Neural cell (in vitro differentiated cells): Measurements from ENCODE around the gene ERC2. TPM values are rescaled to one million over a fixed set of nuclear protein-coding genes. Genes with fewer than 3 reads are reported as not detected.

Experiments
- H2AFZ ChIP-seq: fragments of 200-600, 300-800 bp; sonication (generic), shearing (Covaris generic); 2 replicates; pipeline ENCODE4 v1.6.0; 2014; ENCODE audit warnings: low read depth, mild to moderate bottlenecking, antibody characterized with exemption, low read length, moderate library complexity
- H3F3A ChIP-seq: fragments of 200-600 bp; shearing (Covaris generic); 2 replicates; pipeline ENCODE4 v1.6.1; 2016; ENCODE audit warnings: mild to moderate bottlenecking, moderate library complexity, mixed read lengths, antibody characterized with exemption, low read length; ENCODE audit not compliant: insufficient read depth, poor library complexity, severe bottlenecking
- H3K27ac ChIP-seq: fragments of 200-600, 300-800 bp; sonication (generic), shearing (Covaris generic); 2 replicates; pipeline ENCODE4 v1.5.1; 2014; ENCODE audit warnings: mild to moderate bottlenecking, low read length, moderate library complexity
- H3K27me3 ChIP-seq: fragments of 300-800, 200-600 bp; sonication (generic), shearing (Covaris generic); 2 replicates; pipeline ENCODE4 v1.6.0; 2014; ENCODE audit warnings: mild to moderate bottlenecking, low read depth, low read length, moderate library complexity; ENCODE audit not compliant: insufficient read depth
- H3K36me3 ChIP-seq: fragments of 300-800, 200-600 bp; sonication (generic), shearing (Covaris generic); 2 replicates; pipeline ENCODE4 v1.5.1; 2014; ENCODE audit warnings: mild to moderate bottlenecking, antibody characterized with exemption, low read length, moderate library complexity; ENCODE audit not compliant: insufficient read depth
- H3K4me2 ChIP-seq: fragments of 300-800, 200-600 bp; sonication (generic), shearing (Covaris generic); 2 replicates; pipeline ENCODE4 v1.6.0; 2014; ENCODE audit warnings: mild to moderate bottlenecking, low read length
- H3K4me3 ChIP-seq: fragments of 300-800, 200-600 bp; sonication (generic), shearing (Covaris generic); 2 replicates; pipeline ENCODE4 v1.5.1; 2014; ENCODE audit warnings: mild to moderate bottlenecking, low read length, moderate library complexity
- H3K79me2 ChIP-seq: fragments of 200-600 bp; shearing (Covaris generic); replicated peaks from 2 replicates; pipeline ENCODE4 v1.6.0; 2014; ENCODE audit warnings: mild to moderate bottlenecking, low read length, moderate library complexity; ENCODE audit not compliant: insufficient read depth
- H3K9ac ChIP-seq: fragments of 300-800, 200-600 bp; sonication (generic), shearing (Covaris generic); 2 replicates; pipeline ENCODE4 v1.6.1; 2016; ENCODE audit warnings: mild to moderate bottlenecking, low read length, mixed read lengths
- H3K9me2 ChIP-seq: fragments of 200-600 bp; shearing (Covaris generic); 2 replicates; pipeline ENCODE4 v1.6.1; 2016; ENCODE audit warnings: mild to moderate bottlenecking, low read length, mixed read lengths; ENCODE audit not compliant: insufficient read depth
- H3K9me3 ChIP-seq: fragments of 200-600, 300-800 bp; sonication (generic), shearing (Covaris generic); 2 replicates; pipeline ENCODE4 v1.6.1; 2016; ENCODE audit warnings: mild to moderate bottlenecking, mixed run types, low read length, moderate library complexity, mixed read lengths
- H4K20me1 ChIP-seq: fragments of 200-600 bp; shearing (Covaris generic); 2 replicates; pipeline ENCODE4 v1.6.1; 2016; ENCODE audit warnings: mild to moderate bottlenecking, mixed run types; ENCODE audit not compliant: insufficient read depth
- CTCF ChIP-seq: fragments of 450-650 bp; IDR thresholded peaks from 2 replicates; pipeline ENCODE4 v1.5.1; 2014; ENCODE audit warnings: antibody characterized with exemption, mild to moderate bottlenecking, moderate library complexity; ENCODE audit not compliant: poor library complexity, severe bottlenecking
- EP300 ChIP-seq: fragments of 450-650 bp; conservative IDR thresholded peaks from 2 replicates; pipeline ENCODE4 v1.6.1; 2014; ENCODE audit warnings: antibody characterized with exemption, mild to moderate bottlenecking, moderate library complexity; ENCODE audit not compliant: poor library complexity, severe bottlenecking
- EZH2 ChIP-seq: fragments of 200-600, 300-800 bp; shearing (Covaris generic), sonication (generic); IDR thresholded peaks from 2 replicates; pipeline ENCODE4 v1.6.1; 2014; ENCODE audit warnings: antibody characterized with exemption, low read length, borderline replicate concordance, mild to moderate bottlenecking; ENCODE audit not compliant: insufficient read depth, poor library complexity, severe bottlenecking
- MXI1 ChIP-seq: fragments of 450-650 bp; conservative IDR thresholded peaks from 2 replicates; pipeline ENCODE4 v1.6.1; 2014; ENCODE audit warnings: antibody characterized with exemption, mild to moderate bottlenecking; ENCODE audit not compliant: poor library complexity, severe bottlenecking
- POLR2AphosphoS5 ChIP-seq: IDR thresholded peaks from 2 replicates; pipeline ENCODE4 v1.6.1; 2012
- RAD21 ChIP-seq: fragments of 450-650 bp; conservative IDR thresholded peaks from 2 replicates; pipeline ENCODE4 v1.6.1; 2014; ENCODE audit warnings: antibody characterized with exemption, mild to moderate bottlenecking, moderate library complexity
- REST ChIP-seq: IDR thresholded peaks from 2 replicates; pipeline ENCODE4 v1.6.1; 2012; ENCODE audit warnings: borderline replicate concordance
- SMC3 ChIP-seq: fragments of 450-650 bp; conservative IDR thresholded peaks from 2 replicates; pipeline ENCODE4 v1.6.1; 2014; ENCODE audit warnings: antibody characterized with exemption, mild to moderate bottlenecking, moderate library complexity; ENCODE audit not compliant: poor library complexity
- TAF1 ChIP-seq: IDR thresholded peaks from 2 replicates; pipeline ENCODE4 v1.6.1; 2012; ENCODE audit warnings: low read depth
- polyA plus RNA-seq: library from polyadenylated mRNA; depleted of rRNA; stranded (reverse); fragments of >200 nt; gene quantifications from 2 replicates; pipeline ENCODE4 v1.2.3, GENCODE V29; 2014

The ERC2 gene
- polyA plus RNA-seq, 1 donor from 2014 or later: 60.4 TPM

- Histone ChIP-seq H3K27ac (no peak overlapping the region), H3K4me3 (no peak overlapping the region), H3K9ac (no peak overlapping the region), H4K20me1 (no peaks in the 10 kb centered on the region), H3K36me3 (no peaks in the 10 kb centered on the region), H3K79me2 (no peaks in the 10 kb centered on the region), H3F3A (no peaks in the 10 kb centered on the region), H3K4me2 (no peak overlapping the region), H3K9me3 (no peaks in the 10 kb centered on the region), H3K27me3 (no peaks in the 10 kb centered on the region), H2AFZ (no peak overlapping the region), H3K9me2 (no peaks in the 10 kb centered on the region)
- TF ChIP-seq CTCF (no peak), EZH2 (no peak), RAD21 (no peak), SMC3 (no peak)
Measured at GRCh38 chr3:56048331-56048730, 419.9 kb downstream of the ERC2 start.

- Histone ChIP-seq H3K27me3 (no peaks in the 10 kb centered on the region), H3K9me2 (no peaks in the 10 kb centered on the region), H3K36me3 (no peaks in the 10 kb centered on the region), H3K9ac (no peak overlapping the region), H3K9me3 (peaks cover 13% of the 10 kb centered on the region), H4K20me1 (no peaks in the 10 kb centered on the region), H2AFZ (no peak overlapping the region), H3F3A (no peaks in the 10 kb centered on the region), H3K27ac (no peak overlapping the region), H3K4me2 (no peak overlapping the region), H3K4me3 (no peak overlapping the region), H3K79me2 (no peaks in the 10 kb centered on the region)
- TF ChIP-seq TAF1: no peak
- TF ChIP-seq POLR2AphosphoS5: no peak
- TF ChIP-seq EP300: no peak
- no peak for TF ChIP-seq MXI1
- TF ChIP-seq REST: no peak
- TF ChIP-seq SMC3: peak; percentile 76
- TF ChIP-seq RAD21: peak; percentile 71
- peak; percentile 67 for TF ChIP-seq CTCF
- no peak for TF ChIP-seq EZH2
Measured at GRCh38 chr3:56042326-56042951, 425.8 kb downstream of the ERC2 start.
